ENCODE results near the gene FAT2.

GRCh38 chr5:151597749-151598148 lies 6.6 kb upstream of the FAT2 start:
- no peak for TF ChIP-seq EZH2 (IDR thresholded peaks at IDR 0.05; ENCODE audit: low read depth)
- TF ChIP-seq CTCF (conservative IDR thresholded peaks at IDR 0.05) = no peak

Data from PC-9 (cell line).